Measurements from ENCODE around the gene NAA16.

NAA16 gene

GRCh38 chr13:41284512-41285288, 26.4 kb upstream of the NAA16 start:
- Histone ChIP-seq H3K9ac (ENCODE audit: low read depth, low read length) (no peak overlapping the region), H3K4me3 (ENCODE audit: low read depth, low read length) (no peak overlapping the region), H3K36me3 (ENCODE audit: control insufficient read depth, insufficient read depth, low read length) (no peaks in the 10 kb centered on the region), H3K27ac (ENCODE audit: low read depth, low read length) (no peak overlapping the region), H3K27me3 (ENCODE audit: control insufficient read depth, insufficient read depth, low read length) (no peaks in the 10 kb centered on the region), H3K4me1 (ENCODE audit: control insufficient read depth, insufficient read depth, low read length) (peaks cover 20% of the 10 kb centered on the region), H3K9me3 (ENCODE audit: control insufficient read depth, insufficient read depth, low read length) (no peaks in the 10 kb centered on the region)

- Histone ChIP-seq H3K36me3 (ENCODE audit: control insufficient read depth, insufficient read depth, low read length) (no peaks in the 10 kb centered on the region), H3K4me1 (ENCODE audit: control insufficient read depth, insufficient read depth, low read length) (peaks cover 19% of the 10 kb centered on the region), H3K27ac (ENCODE audit: low read depth, low read length) (no peak overlapping the region), H3K9ac (ENCODE audit: low read depth, low read length) (no peak overlapping the region), H3K9me3 (ENCODE audit: control insufficient read depth, insufficient read depth, low read length) (no peaks in the 10 kb centered on the region), H3K27me3 (ENCODE audit: control insufficient read depth, insufficient read depth, low read length) (no peaks in the 10 kb centered on the region), H3K4me3 (ENCODE audit: low read depth, low read length) (no peak overlapping the region)
Measured at GRCh38 chr13:41286370-41286769, 24.7 kb upstream of the NAA16 start.

- H3K4me3 ChIP-seq (ENCODE audit: low read depth, low read length) = no peak overlapping the region
- peaks cover 24% of the 10 kb centered on the region for H3K4me1 ChIP-seq (ENCODE audit: control insufficient read depth, insufficient read depth, low read length)
- no peaks in the 10 kb centered on the region for H3K9me3 ChIP-seq (ENCODE audit: control insufficient read depth, insufficient read depth, low read length)
- no peaks in the 10 kb centered on the region for H3K27me3 ChIP-seq (ENCODE audit: control insufficient read depth, insufficient read depth, low read length)
- no peaks in the 10 kb centered on the region for H3K36me3 ChIP-seq (ENCODE audit: control insufficient read depth, insufficient read depth, low read length)
- H3K9ac ChIP-seq (ENCODE audit: low read depth, low read length) = no peak overlapping the region
- no peak overlapping the region for H3K27ac ChIP-seq (ENCODE audit: low read depth, low read length)
Measured at GRCh38 chr13:41289463-41289881, 21.6 kb upstream of the NAA16 start.

GRCh38 chr13:41291246-41291645, 19.8 kb upstream of the NAA16 start:
- H3K27ac ChIP-seq (ENCODE audit: low read depth, low read length) = no peak overlapping the region
- peaks cover 23% of the 10 kb centered on the region for H3K4me1 ChIP-seq (ENCODE audit: control insufficient read depth, insufficient read depth, low read length)
- no peaks in the 10 kb centered on the region for H3K27me3 ChIP-seq (ENCODE audit: control insufficient read depth, insufficient read depth, low read length)
- no peak overlapping the region for H3K9ac ChIP-seq (ENCODE audit: low read depth, low read length)
- no peak overlapping the region for H3K4me3 ChIP-seq (ENCODE audit: low read depth, low read length)
- H3K9me3 ChIP-seq (ENCODE audit: control insufficient read depth, insufficient read depth, low read length) = no peaks in the 10 kb centered on the region
- H3K36me3 ChIP-seq (ENCODE audit: control insufficient read depth, insufficient read depth, low read length) = no peaks in the 10 kb centered on the region

DNA sequence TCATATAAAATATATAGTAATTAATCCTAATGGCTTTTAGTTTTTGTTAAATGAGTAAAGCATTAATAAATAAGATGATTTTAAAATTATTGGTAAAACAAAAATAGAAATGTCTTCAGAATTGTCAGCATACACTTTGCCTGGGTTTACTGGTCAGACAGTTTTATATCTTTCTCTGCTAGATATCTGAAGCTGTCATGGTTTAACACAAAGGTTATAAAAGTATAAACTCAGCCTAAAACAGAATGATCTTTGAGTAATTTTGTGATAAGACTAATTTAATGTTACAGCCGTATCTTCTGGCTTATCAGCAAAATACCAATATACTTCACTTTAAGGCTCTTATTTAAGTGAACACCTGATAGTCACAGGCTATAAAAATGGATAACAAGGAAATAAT, 17.8 kb upstream of the NAA16 start:
- H3K4me3 ChIP-seq (ENCODE audit: low read depth, low read length) = no peak overlapping the region
- no peaks in the 10 kb centered on the region for H3K36me3 ChIP-seq (ENCODE audit: control insufficient read depth, insufficient read depth, low read length)
- no peaks in the 10 kb centered on the region for H3K9me3 ChIP-seq (ENCODE audit: control insufficient read depth, insufficient read depth, low read length)
- H3K27ac ChIP-seq (ENCODE audit: low read depth, low read length) = no peak overlapping the region
- H3K4me1 ChIP-seq (ENCODE audit: control insufficient read depth, insufficient read depth, low read length) = 0 out of 2 replicates have a peak, but pooled peaks cover 5% of the 10 kb centered on the region
- H3K27me3 ChIP-seq (ENCODE audit: control insufficient read depth, insufficient read depth, low read length) = no peaks in the 10 kb centered on the region
- H3K9ac ChIP-seq (ENCODE audit: low read depth, low read length) = no peak overlapping the region

DNA sequence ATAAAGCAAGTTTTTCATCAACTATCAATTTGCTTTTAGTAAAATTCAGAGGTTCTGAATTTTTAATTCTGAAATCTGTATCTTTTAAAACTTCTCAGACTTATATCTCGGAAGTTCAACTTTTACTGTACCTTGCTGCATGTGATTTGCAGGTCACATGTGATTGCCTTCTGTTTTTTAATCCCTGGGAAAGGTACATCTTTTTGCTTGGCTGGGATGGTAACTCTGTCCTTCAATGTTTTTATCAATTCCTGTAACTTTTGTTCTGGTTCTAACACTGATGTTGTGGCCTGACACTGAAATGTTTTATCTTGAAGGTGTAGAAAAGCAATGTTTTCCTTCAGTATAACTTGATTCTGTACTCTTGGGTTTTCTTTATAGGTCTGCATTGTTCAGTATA, 16.2 kb upstream of the NAA16 start:
- Histone ChIP-seq H3K27ac (ENCODE audit: low read depth, low read length) (no peak overlapping the region), H3K4me1 (ENCODE audit: control insufficient read depth, insufficient read depth, low read length) (0 out of 2 replicates have a peak, but pooled peaks cover 5% of the 10 kb centered on the region), H3K9me3 (ENCODE audit: control insufficient read depth, insufficient read depth, low read length) (no peaks in the 10 kb centered on the region), H3K4me3 (ENCODE audit: low read depth, low read length) (no peak overlapping the region), H3K36me3 (ENCODE audit: control insufficient read depth, insufficient read depth, low read length) (no peaks in the 10 kb centered on the region), H3K27me3 (ENCODE audit: control insufficient read depth, insufficient read depth, low read length) (no peaks in the 10 kb centered on the region), H3K9ac (ENCODE audit: low read depth, low read length) (no peak overlapping the region)

GRCh38 chr13:41295973-41296372, 15.1 kb upstream of the NAA16 start:
- Histone ChIP-seq H3K4me3 (ENCODE audit: low read depth, low read length) (no peak overlapping the region), H3K36me3 (ENCODE audit: control insufficient read depth, insufficient read depth, low read length) (no peaks in the 10 kb centered on the region), H3K4me1 (ENCODE audit: control insufficient read depth, insufficient read depth, low read length) (0 out of 2 replicates have a peak, but pooled peaks cover 5% of the 10 kb centered on the region), H3K9me3 (ENCODE audit: control insufficient read depth, insufficient read depth, low read length) (no peaks in the 10 kb centered on the region), H3K9ac (ENCODE audit: low read depth, low read length) (no peak overlapping the region), H3K27ac (ENCODE audit: low read depth, low read length) (no peak overlapping the region), H3K27me3 (ENCODE audit: control insufficient read depth, insufficient read depth, low read length) (no peaks in the 10 kb centered on the region)

GRCh38 chr13:41296879-41297646, 14.0 kb upstream of the NAA16 start:
- Histone ChIP-seq H3K27ac (ENCODE audit: low read depth, low read length) (no peak overlapping the region), H3K27me3 (ENCODE audit: control insufficient read depth, insufficient read depth, low read length) (no peaks in the 10 kb centered on the region), H3K9ac (ENCODE audit: low read depth, low read length) (no peak overlapping the region), H3K4me3 (ENCODE audit: low read depth, low read length) (no peak overlapping the region), H3K9me3 (ENCODE audit: control insufficient read depth, insufficient read depth, low read length) (no peaks in the 10 kb centered on the region), H3K36me3 (ENCODE audit: control insufficient read depth, insufficient read depth, low read length) (no peaks in the 10 kb centered on the region), H3K4me1 (ENCODE audit: control insufficient read depth, insufficient read depth, low read length) (no peaks in the 10 kb centered on the region)

- H3K27me3 ChIP-seq (ENCODE audit: control insufficient read depth, insufficient read depth, low read length) = no peaks in the 10 kb centered on the region
- H3K4me3 ChIP-seq (ENCODE audit: low read depth, low read length) = no peak overlapping the region
- H3K9ac ChIP-seq (ENCODE audit: low read depth, low read length) = no peak overlapping the region
- H3K36me3 ChIP-seq (ENCODE audit: control insufficient read depth, insufficient read depth, low read length) = no peaks in the 10 kb centered on the region
- no peak overlapping the region for H3K27ac ChIP-seq (ENCODE audit: low read depth, low read length)
- no peaks in the 10 kb centered on the region for H3K9me3 ChIP-seq (ENCODE audit: control insufficient read depth, insufficient read depth, low read length)
- no peaks in the 10 kb centered on the region for H3K4me1 ChIP-seq (ENCODE audit: control insufficient read depth, insufficient read depth, low read length)
Measured at GRCh38 chr13:41299316-41300094, 11.6 kb upstream of the NAA16 start.

- Histone ChIP-seq H3K4me3 (ENCODE audit: low read depth, low read length) (no peak overlapping the region), H3K36me3 (ENCODE audit: control insufficient read depth, insufficient read depth, low read length) (no peaks in the 10 kb centered on the region), H3K27ac (ENCODE audit: low read depth, low read length) (no peak overlapping the region), H3K9ac (ENCODE audit: low read depth, low read length) (no peak overlapping the region), H3K9me3 (ENCODE audit: control insufficient read depth, insufficient read depth, low read length) (no peaks in the 10 kb centered on the region), H3K27me3 (ENCODE audit: control insufficient read depth, insufficient read depth, low read length) (no peaks in the 10 kb centered on the region), H3K4me1 (ENCODE audit: control insufficient read depth, insufficient read depth, low read length) (0 out of 2 replicates have a peak, but pooled peaks cover 3% of the 10 kb centered on the region)
Measured at GRCh38 chr13:41302743-41303142, 8.3 kb upstream of the NAA16 start.
